Fibroblast of skin of right quadriceps (primary cell): ENCODE results near the gene THUMPD3.

ENCODE experiments used
- DNase-seq: peaks from one replicate; pipeline ENCODE4 v3.0.0-alpha.2; 2013

THUMPD3 gene

DNA sequence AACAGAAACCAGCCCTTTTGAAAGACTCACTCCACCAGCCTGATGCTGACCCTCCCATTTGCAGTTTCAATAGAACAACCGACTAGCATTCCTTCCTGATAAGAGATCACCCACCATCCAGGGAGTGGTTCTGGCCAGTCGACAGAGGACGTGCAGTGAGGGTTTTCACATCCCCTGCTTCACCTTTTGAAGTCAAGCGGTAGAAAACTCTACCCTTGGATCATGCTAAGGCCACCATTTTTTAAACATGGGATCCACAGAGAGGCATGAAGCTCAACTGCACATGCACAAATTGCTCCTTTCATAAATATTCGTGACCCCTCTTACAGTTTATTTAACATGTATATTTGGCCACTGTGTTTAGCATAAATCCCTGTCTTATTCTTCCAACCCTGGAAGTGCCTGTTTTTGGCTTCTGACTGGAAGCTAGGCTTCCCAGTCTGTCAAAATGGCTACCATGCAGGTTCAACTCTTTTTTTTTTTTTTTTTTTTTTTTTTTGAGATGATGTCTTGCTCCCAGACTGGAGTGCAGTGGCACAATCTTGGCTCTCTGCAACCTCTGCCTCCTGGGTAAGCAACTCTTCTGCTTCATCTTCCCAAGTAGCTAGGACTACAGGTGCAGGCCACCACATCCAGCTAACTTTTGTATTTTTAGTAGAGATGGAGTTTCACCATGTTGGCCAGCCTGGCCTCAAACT lies 1.0 kb upstream of the THUMPD3 start:
- DNase-seq: no peak

DNA sequence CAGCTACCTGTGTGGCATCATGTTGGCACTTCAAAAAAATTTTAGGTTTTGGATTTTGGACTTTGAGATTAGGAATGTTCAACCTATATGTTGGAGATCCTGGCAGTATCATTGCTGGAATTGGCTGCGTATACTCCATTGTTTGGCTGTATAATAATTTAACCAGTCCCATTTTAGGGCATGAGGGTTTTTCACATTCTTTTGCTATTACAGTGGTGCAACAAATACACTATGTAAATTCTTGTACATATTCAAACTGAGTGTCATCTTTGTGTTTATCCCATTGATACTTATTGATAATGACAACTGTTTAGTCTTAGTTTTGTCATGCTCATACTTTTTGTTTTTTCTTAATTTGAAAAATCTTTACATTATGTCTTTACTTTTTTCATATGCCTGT lies 6.7 kb downstream of the THUMPD3 start:
- DNase-seq: no peak

- no peak for DNase-seq
These were observed 10.6 kb downstream of the THUMPD3 start for GRCh38 chr3:9373465-9373864.

- DNase-seq: no peak
These were observed 15.1 kb downstream of the THUMPD3 start for GRCh38 chr3:9377981-9378380.

GRCh38 chr3:9379327-9379726 lies 16.5 kb downstream of the THUMPD3 start:
- no peak for DNase-seq

- DNase-seq: no peak
These were observed 17.2 kb downstream of the THUMPD3 start for GRCh38 chr3:9380014-9380413.

- DNase-seq: peak; percentile 25
These were observed 21.4 kb downstream of the THUMPD3 start for GRCh38 chr3:9384141-9384828.

GRCh38 chr3:9385187-9386077 lies 22.6 kb downstream of the THUMPD3 start:
- DNase-seq: no peak

GRCh38 chr3:9386078-9386459 lies 23.2 kb downstream of the THUMPD3 start:
- no peak for DNase-seq

GRCh38 chr3:9386501-9387321 lies 23.9 kb downstream of the THUMPD3 start:
- no peak for DNase-seq

DNA sequence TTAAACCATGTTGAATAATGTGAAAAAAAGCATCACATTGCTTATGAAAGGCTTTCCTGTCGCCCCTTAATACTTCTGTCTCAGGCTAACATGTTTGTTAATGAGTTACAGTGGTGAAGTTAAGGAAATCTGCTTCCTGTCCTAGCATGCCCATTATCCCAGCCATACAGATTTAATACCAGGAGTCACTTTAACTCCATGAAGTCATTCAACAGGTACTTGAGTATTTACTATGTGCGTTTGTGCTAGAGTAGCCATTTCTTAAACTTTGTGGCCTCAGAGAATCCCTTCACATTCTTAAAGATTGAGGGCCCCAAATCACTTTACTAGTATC lies 24.4 kb downstream of the THUMPD3 start:
- DNase-seq: no peak

DNA sequence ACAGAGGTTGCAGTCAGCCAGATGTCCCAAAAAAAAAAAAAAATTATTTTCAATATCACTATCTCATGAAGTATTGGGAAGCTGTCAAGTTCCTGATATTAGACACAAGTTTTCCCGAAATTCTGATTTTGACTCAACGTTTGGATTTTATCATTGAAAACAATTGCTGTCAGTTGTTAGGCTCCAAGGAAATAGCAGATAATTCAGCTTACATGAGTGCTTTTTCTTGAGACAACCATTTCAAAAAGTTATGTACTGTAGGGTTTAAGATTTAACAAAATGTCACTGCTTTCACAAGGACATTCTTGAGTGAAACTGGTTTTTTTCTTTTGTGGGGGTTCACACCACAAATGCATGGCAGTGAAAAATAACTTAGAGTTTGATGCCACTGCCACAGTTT lies 25.3 kb downstream of the THUMPD3 start:
- no peak for DNase-seq

DNA sequence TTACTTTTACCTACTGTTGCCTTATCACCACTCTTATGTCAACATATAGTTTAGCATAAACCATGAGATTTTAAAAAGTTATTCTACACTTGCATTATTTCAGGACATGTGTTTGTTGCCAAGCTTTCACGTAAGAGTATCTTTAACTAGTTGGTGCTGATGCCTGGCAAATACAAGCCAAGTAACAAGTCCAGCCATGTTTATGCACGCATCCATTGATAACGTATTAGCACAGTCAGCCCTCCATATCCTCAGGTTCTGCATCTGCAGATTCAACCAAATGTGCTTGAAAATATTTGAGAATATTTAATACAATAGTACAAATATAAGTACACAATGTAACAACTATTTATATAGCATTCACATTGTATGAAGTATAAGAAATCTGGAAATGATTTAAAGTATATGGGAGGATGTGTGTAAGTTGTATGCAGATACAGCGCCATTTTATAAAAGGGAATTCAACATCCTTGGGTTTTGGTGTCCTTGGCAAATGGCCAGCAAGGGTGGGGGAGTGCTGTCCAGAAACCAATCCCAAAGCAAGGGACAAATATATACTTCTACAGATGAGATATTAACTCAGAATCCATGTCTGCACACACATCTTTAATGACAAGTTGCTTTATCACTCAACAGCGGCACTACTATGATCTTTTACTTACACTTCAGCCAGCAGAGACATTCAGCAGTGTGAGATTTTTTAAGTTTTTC lies 25.9 kb downstream of the THUMPD3 start:
- DNase-seq: no peak

DNA sequence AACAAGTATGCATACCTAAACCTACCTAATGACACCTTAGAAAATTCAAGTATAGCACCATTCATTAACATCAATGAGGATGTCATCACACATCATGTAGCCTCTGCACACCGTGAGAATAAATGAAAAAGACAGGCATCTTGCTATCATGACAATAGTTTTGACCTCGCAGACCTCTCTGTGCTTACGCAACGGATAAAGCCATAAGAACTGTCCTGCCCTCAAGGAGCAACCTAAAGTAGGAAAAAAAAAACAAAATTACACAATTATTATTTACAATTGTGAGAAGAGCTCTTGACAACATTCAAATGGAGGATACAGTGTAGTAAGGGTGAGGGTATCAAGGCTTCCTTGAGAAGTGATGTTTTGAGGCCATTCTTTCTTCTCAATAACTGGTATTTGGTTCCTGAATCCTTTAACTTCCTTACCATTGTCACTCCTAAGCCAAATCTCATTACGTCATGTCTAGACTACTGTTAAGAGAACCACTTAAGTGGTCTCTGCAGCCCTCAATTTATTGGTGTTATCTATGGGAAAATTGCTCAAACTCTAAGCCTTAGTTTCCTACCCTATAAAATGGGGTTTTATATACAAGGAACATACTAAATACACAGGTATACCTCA lies 27.5 kb downstream of the THUMPD3 start:
- DNase-seq: no peak

DNA sequence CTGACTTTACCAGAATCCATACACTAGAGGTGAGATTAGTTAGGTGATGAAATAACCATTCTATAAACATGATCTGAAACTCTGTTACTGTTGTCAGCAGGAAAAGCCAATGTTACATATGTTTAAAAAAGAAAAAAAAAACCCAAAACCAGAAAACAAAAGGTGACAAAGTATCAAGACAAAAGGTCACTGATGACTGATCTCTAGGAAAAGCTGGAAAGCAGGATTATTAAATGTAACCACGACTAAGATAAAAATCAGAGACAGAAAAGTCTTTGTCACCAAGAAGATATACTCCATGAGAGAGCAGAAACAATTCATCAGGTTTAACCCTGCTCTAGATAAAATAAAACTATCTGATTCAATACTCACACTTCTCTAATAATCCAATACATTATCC lies 29.2 kb downstream of the THUMPD3 start:
- DNase-seq: no peak

GRCh38 chr3:9395570-9396300 lies 32.9 kb downstream of the THUMPD3 start:
- DNase-seq: no peak

GRCh38 chr3:9396301-9396631 lies 33.4 kb downstream of the THUMPD3 start:
- DNase-seq: peak; percentile 98

DNA sequence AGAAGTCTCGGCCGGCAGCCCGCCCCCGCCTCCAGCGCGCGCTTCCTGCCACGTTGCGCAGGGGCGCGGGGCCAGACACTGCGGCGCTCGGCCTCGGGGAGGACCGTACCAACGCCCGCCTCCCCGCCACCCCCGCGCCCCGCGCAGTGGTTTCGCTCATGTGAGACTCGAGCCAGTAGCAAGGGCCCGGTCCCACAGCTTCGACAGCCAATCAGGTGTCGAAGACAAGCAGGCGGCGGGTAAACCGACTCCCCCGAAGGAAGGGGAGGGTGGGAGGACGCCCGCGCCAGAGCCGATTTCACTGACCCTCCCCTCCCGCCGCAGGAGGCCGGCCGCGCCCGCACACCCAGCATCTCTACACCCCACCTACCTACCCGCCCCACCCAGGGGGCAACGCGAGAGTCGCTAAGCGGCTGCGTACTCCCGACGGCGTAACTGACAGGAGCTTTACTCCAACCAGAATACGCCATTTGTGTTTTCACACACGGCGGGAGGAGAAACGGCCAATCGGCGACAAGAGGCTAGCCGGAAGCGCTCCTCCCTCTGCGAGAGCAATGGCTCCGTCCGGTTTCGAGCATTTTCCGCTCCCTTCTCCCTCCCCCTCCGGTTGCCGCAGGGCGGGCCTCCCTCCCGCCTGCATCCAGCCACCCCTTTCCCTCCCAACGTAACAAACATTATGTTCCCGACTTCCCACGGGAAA lies 33.9 kb downstream of the THUMPD3 start:
- peak; percentile 100 for DNase-seq

- DNase-seq: peak; percentile 98
These were observed 34.6 kb downstream of the THUMPD3 start, which contains the start of gene SETD5 for GRCh38 chr3:9397332-9397905. Gene SETD5 (plus strand): TSS chr3:9397615. CDS start chr3:9428939, 31,324 bp downstream.
